Activated CD4-positive, alpha-beta T cell treated with anti-CD3 and anti-CD28 coated beads, Interleukin-2, amount 10 ng/mL, durations not matched to agents 24 days and 14 days (primary cell): ENCODE results near the gene IL10. TPM values are rescaled to one million over a fixed set of nuclear protein-coding genes. Genes with fewer than 3 reads are reported as not detected.

Experiments
- DNase-seq: peaks from one replicate; pipeline ENCODE4 v3.0.0; 2022
- H3K27ac Mint-ChIP-seq: one replicate; pipeline ENCODE4 v1.8.0; 2022; ENCODE audit warnings: mild to moderate bottlenecking, mixed read lengths
- H3K27me3 Mint-ChIP-seq: one replicate; pipeline ENCODE4 v1.8.0; 2022; ENCODE audit warnings: mixed read lengths
- H3K36me3 Mint-ChIP-seq: one replicate; pipeline ENCODE4 v1.8.0; 2022; ENCODE audit warnings: low read depth, mild to moderate bottlenecking, mixed read lengths
- H3K4me1 Mint-ChIP-seq: one replicate; pipeline ENCODE4 v1.8.0; 2021; ENCODE audit warnings: mixed read lengths
- H3K4me3 Mint-ChIP-seq: one replicate; pipeline ENCODE4 v1.8.0; 2022; ENCODE audit warnings: mild to moderate bottlenecking, moderate library complexity, mixed read lengths
- H3K9me3 Mint-ChIP-seq: one replicate; pipeline ENCODE4 v1.8.0; 2021; ENCODE audit warnings: mixed read lengths
- intact Hi-C: fragments of 100-400 bp; cut with micrococcal nuclease; formaldehyde crosslinking; loops from one replicate; pipeline ENCODE4 v1.15.1; 2023
- total RNA-seq: library from RNA; stranded (reverse); gene quantifications from 2 replicates; pipeline ENCODE4 v1.2.3, GENCODE V29; 2022

Gene IL10
- total RNA-seq, 1 donor from 2014 or later, result 3.4 TPM

- Mint-ChIP-seq H3K27me3 (no peaks in the 10 kb centered on the region), H3K9me3 (no peaks in the 10 kb centered on the region), H3K4me1 (peaks cover 34% of the 10 kb centered on the region), H3K27ac (no peak overlapping the region), H3K36me3 (peaks cover 39% of the 10 kb centered on the region), H3K4me3 (no peak overlapping the region)
- intact Hi-C loops, result loop anchor here (5.0 kb wide), 1 partner anchor 253 kb away; no protein-coding TSS in a partner anchor
- no peak for DNase-seq
Observed at GRCh38 chr1:206729507-206729906, 42.8 kb downstream of the IL10 start.

DNA sequence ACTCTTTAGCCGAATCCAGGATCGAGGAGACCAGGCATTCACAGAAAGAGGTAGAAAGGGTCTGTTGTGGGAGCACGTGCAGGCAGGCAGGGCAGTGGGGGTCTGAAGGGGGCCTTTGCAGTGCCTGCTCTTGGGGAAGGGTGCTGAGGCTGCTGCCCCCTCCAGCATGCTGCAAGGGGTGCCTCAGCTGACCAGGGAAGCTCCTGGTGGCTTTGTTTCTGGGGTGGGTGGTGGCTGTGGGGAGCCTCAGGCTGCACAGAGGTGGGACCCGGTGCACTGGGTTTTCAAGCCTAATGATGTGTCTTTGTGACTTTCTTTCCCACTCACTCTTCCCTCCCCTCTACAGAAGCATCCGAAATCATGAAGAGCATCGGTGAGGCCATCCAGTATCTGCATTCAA, 43.2 kb downstream of the IL10 start:
- Mint-ChIP-seq H3K36me3 (peaks cover 37% of the 10 kb centered on the region), H3K9me3 (no peaks in the 10 kb centered on the region), H3K27me3 (no peaks in the 10 kb centered on the region), H3K4me3 (no peak overlapping the region), H3K4me1 (peaks cover 33% of the 10 kb centered on the region), H3K27ac (no peak overlapping the region)
- intact Hi-C loops, result loop anchor here (5.0 kb wide), 1 partner anchor 253 kb away; no protein-coding TSS in a partner anchor
- no peak for DNase-seq

DNA sequence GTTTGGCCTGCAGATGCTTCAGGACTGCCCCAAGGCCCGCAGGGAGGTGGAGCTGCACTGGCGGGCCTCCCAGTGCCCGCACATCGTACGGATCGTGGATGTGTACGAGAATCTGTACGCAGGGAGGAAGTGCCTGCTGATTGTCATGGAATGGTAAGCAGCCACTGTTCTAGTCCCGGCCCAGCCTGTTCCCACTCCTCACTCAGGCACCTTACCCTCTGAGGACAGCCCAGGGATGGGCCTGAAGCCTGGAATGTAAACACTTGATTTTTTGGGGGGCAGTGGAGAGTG, 43.7 kb downstream of the IL10 start:
- H3K27me3 Mint-ChIP-seq, result no peaks in the 10 kb centered on the region

DNA sequence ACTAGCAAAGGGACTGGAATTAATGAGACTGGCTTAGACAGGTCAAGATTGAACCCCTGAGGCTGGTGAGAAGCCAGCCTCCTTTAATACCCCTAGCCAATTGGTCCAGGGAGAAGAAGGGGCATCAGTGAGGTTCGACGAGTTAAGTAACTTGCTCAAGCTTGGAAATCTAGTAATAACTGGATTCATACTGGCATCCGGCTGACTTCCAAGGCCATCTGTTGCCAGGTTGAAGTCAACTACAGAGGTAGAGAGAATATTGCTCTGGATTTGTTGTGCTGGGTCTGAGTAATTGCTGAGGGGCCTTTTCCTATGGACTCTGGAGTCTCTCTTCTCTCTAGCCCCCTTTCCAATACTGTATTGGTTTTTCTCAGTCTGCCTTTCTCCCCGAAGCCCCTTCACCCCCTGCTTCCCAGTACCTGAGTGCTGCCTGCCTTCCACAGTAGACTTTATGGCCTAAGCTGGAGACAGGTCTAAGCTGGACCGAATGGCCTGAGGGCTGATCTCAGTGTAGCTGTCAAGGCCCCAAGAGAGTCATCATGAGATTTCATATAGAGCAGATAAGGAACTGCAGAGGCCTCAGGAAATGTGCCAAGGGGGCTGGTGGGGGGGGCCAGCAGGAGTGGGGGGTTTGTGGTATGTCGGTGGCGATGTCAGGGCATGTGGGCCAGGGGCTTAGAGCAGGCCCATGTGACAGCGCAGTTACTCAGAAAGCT, 44.2 kb downstream of the IL10 start:
- peaks cover 32% of the 10 kb centered on the region for H3K36me3 Mint-ChIP-seq
- no peak overlapping the region for H3K27ac Mint-ChIP-seq
- peaks cover 34% of the 10 kb centered on the region for H3K4me1 Mint-ChIP-seq
- intact Hi-C loops, result loop anchor here (5.0 kb wide), 1 partner anchor 254 kb away; no protein-coding TSS in a partner anchor
- H3K9me3 Mint-ChIP-seq, result no peaks in the 10 kb centered on the region
- no peak overlapping the region for H3K4me3 Mint-ChIP-seq
- H3K27me3 Mint-ChIP-seq, result no peaks in the 10 kb centered on the region
- DNase-seq, result no peak

More for the DNA sequence above, 43.7 kb downstream of the IL10 start:
- Mint-ChIP-seq H3K4me1 (peaks cover 35% of the 10 kb centered on the region), H3K27ac (no peak overlapping the region), H3K36me3 (peaks cover 36% of the 10 kb centered on the region), H3K4me3 (no peak overlapping the region), H3K9me3 (no peaks in the 10 kb centered on the region)
- intact Hi-C loops, result loop anchor here (5.0 kb wide), 1 partner anchor 254 kb away; no protein-coding TSS in a partner anchor
- no peak for DNase-seq

GRCh38 chr1:206725109-206725963, 47.0 kb downstream of the IL10 start:
- Mint-ChIP-seq H3K36me3 (peaks cover 11% of the 10 kb centered on the region), H3K4me3 (no peak overlapping the region), H3K27me3 (no peaks in the 10 kb centered on the region), H3K4me1 (peaks cover 39% of the 10 kb centered on the region), H3K27ac (peak overlapping the region; percentile 17), H3K9me3 (no peaks in the 10 kb centered on the region)
- intact Hi-C loops, result loop anchor here (5.0 kb wide), 1 partner anchor 257 kb away; no protein-coding TSS in a partner anchor
- peak; percentile 89 for DNase-seq

DNA sequence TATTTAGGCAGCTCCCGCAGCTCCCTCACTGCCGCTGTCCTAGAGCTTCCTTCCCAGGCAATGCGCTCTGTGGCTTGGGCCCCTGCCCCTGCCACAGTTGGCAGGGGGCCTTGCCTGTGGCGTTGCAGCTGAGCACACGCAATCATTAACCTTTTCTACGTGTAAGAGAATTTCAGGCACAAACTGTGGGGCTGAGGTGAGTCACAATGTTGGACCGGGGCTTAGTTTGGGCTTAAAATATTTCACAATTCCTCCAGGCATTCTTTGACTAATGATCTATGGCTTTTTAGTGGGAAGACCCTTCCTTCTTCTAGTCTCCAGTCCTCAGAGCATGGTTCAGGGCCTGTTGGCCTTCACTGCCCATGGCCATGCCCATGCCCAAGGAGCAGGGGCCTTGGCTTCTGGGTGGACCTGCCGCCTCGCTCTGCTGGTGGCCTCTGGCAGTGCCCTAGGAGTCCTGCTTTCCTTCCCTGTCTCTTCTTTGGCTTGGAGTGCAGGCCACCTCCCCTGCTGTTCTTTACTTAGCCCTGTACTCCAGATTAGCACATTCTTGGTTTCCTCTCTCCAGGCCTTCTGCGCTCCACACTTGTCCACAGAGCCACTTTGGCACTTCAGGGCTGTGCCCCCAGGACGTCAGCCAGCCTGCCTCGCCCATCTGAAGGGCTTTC, 48.4 kb downstream of the IL10 start:
- intact Hi-C loops, result no loop called here
- H3K4me1 Mint-ChIP-seq, result peaks cover 42% of the 10 kb centered on the region
- no peaks in the 10 kb centered on the region for H3K9me3 Mint-ChIP-seq
- no peaks in the 10 kb centered on the region for H3K36me3 Mint-ChIP-seq
- H3K27me3 Mint-ChIP-seq, result no peaks in the 10 kb centered on the region
- peak overlapping the region; percentile 71 for H3K27ac Mint-ChIP-seq
- no peak for DNase-seq
- H3K4me3 Mint-ChIP-seq, result no peak overlapping the region

DNA sequence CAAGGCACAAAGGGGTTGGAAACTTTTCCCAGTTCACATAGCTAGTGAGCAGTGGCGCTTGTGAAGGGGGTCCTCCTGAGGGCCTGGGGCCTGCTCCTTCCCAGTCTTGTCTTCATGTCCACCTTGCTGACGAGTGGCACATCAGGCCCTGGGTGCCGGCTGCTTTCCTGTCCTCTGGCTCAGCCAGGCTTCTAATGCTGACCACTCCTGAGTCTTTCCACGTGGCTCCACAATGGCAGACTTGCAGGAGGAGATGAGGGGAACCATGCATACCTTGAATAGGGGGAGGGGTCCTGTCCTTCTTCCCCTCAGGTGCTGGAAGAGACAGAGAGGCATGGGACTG, 48.9 kb downstream of the IL10 start:
- Mint-ChIP-seq H3K4me1 (peaks cover 42% of the 10 kb centered on the region), H3K9me3 (no peaks in the 10 kb centered on the region), H3K4me3 (no peak overlapping the region), H3K36me3 (no peaks in the 10 kb centered on the region), H3K27ac (no peak overlapping the region), H3K27me3 (no peaks in the 10 kb centered on the region)
- DNase-seq, result no peak
- intact Hi-C loops, result no loop called here

- no peaks in the 10 kb centered on the region for H3K36me3 Mint-ChIP-seq
- intact Hi-C loops, result no loop called here
- H3K9me3 Mint-ChIP-seq, result no peaks in the 10 kb centered on the region
- peaks cover 42% of the 10 kb centered on the region for H3K4me1 Mint-ChIP-seq
- H3K27ac Mint-ChIP-seq, result no peak overlapping the region
- DNase-seq, result no peak
- H3K27me3 Mint-ChIP-seq, result no peaks in the 10 kb centered on the region
- no peak overlapping the region for H3K4me3 Mint-ChIP-seq
Observed at GRCh38 chr1:206722751-206723461, 49.4 kb downstream of the IL10 start.

GRCh38 chr1:206721454-206721853, 50.8 kb downstream of the IL10 start:
- DNase-seq, result no peak
- Mint-ChIP-seq H3K9me3 (no peaks in the 10 kb centered on the region), H3K27me3 (no peaks in the 10 kb centered on the region), H3K4me3 (no peak overlapping the region), H3K36me3 (no peaks in the 10 kb centered on the region), H3K27ac (no peak overlapping the region), H3K4me1 (peaks cover 52% of the 10 kb centered on the region)
- intact Hi-C loops, result no loop called here

- no peaks in the 10 kb centered on the region for H3K36me3 Mint-ChIP-seq
- H3K27me3 Mint-ChIP-seq, result no peaks in the 10 kb centered on the region
- no peak overlapping the region for H3K27ac Mint-ChIP-seq
- intact Hi-C loops, result loop anchor here (5.0 kb wide), 1 partner anchor 37 kb away; the partner anchor contains the start of gene MAPKAPK2
- no peaks in the 10 kb centered on the region for H3K9me3 Mint-ChIP-seq
- H3K4me1 Mint-ChIP-seq, result peaks cover 53% of the 10 kb centered on the region
- no peak for DNase-seq
- no peak overlapping the region for H3K4me3 Mint-ChIP-seq
Observed at GRCh38 chr1:206719169-206719839, 53.0 kb downstream of the IL10 start.

DNA sequence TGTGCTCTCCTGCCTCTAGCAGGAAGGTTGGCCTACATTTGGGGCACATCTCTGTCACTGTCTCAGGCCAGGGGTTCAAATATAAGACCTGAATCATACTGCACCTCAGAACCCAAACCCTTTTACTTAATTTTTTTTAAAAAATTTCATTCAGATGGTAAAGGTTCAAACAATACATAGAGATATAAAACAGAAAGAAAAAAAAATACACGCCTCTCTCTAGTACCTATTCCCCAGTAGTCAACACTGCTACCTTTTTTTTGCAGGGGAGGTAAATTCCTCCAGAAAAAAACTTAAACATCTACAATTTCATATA, 54.7 kb downstream of the IL10 start:
- Mint-ChIP-seq H3K27ac (peak overlapping the region; percentile 77), H3K36me3 (peaks cover 2% of the 10 kb centered on the region), H3K27me3 (no peaks in the 10 kb centered on the region), H3K4me3 (peak overlapping the region; percentile 27), H3K4me1 (peaks cover 61% of the 10 kb centered on the region), H3K9me3 (no peaks in the 10 kb centered on the region)
- intact Hi-C loops, result loop anchor here (1.0 to 5.0 kb wide), 3 partner anchors 9 to 35 kb away; partner anchors contain the start of gene MAPKAPK2
- DNase-seq, result no peak
